ENCODE measurements around the gene AK1.

AK1 gene

GRCh38 chr9:127878001-127878651, 651 bp upstream of the AK1 start:
- no peak for DNase-seq (ENCODE audit: low read depth)
- TF ChIP-seq CTCF (IDR thresholded peaks at IDR 0.05; ENCODE audit: control insufficient read depth, extremely low read depth, insufficient read depth) = no peak
- peak overlapping the region; percentile 65 for H3K4me3 ChIP-seq (ENCODE audit: low read depth, low read length)

GRCh38 chr9:127876764-127877562, 512 bp downstream of the AK1 start:
- no peak for TF ChIP-seq CTCF (IDR thresholded peaks at IDR 0.05; ENCODE audit: control insufficient read depth, extremely low read depth, insufficient read depth)
- peak overlapping the region; percentile 65 for H3K4me3 ChIP-seq (ENCODE audit: low read depth, low read length)
- DNase-seq (ENCODE audit: low read depth) = no peak

GRCh38 chr9:127876026-127876763, 1.3 kb downstream of the AK1 start:
- DNase-seq (ENCODE audit: low read depth) = no peak
- TF ChIP-seq CTCF (IDR thresholded peaks at IDR 0.05; ENCODE audit: control insufficient read depth, extremely low read depth, insufficient read depth) = no peak
- H3K4me3 ChIP-seq (ENCODE audit: low read depth, low read length) = peak overlapping the region; percentile 65

- no peak for TF ChIP-seq CTCF (IDR thresholded peaks at IDR 0.05; ENCODE audit: control insufficient read depth, extremely low read depth, insufficient read depth)
Measured at GRCh38 chr9:127875306-127875966, 2.0 kb downstream of the AK1 start.

GRCh38 chr9:127874301-127875221, 2.9 kb downstream of the AK1 start:
- DNase-seq (ENCODE audit: low read depth) = no peak
- no peak for TF ChIP-seq CTCF (IDR thresholded peaks at IDR 0.05; ENCODE audit: control insufficient read depth, extremely low read depth, insufficient read depth)

More at GRCh38 chr9:127875306-127875966, 2.0 kb downstream of the AK1 start:
- no peak overlapping the region for H3K4me3 ChIP-seq (ENCODE audit: low read depth, low read length)
- DNase-seq (ENCODE audit: low read depth) = no peak

GRCh38 chr9:127873886-127874285, 3.6 kb downstream of the AK1 start:
- no peak for TF ChIP-seq CTCF (IDR thresholded peaks at IDR 0.05; ENCODE audit: control insufficient read depth, extremely low read depth, insufficient read depth)
- DNase-seq (ENCODE audit: low read depth) = peak; percentile 51
- H3K4me3 ChIP-seq (ENCODE audit: low read depth, low read length) = no peak overlapping the region

More at GRCh38 chr9:127874301-127875221, 2.9 kb downstream of the AK1 start:
- no peak overlapping the region for H3K4me3 ChIP-seq (ENCODE audit: low read depth, low read length)
